GM19025 (cell line): Measurements from ENCODE around the gene ACKR2.

Experiments
- ATAC-seq: cut with Tn5 transposase; IDR thresholded peaks from one replicate; pipeline ENCODE4 v1.9.1; 2021; ENCODE audit warnings: mild to moderate bottlenecking, low read depth, moderate library complexity; ENCODE audit not compliant: unreplicated experiment

The ACKR2 gene, protein sequence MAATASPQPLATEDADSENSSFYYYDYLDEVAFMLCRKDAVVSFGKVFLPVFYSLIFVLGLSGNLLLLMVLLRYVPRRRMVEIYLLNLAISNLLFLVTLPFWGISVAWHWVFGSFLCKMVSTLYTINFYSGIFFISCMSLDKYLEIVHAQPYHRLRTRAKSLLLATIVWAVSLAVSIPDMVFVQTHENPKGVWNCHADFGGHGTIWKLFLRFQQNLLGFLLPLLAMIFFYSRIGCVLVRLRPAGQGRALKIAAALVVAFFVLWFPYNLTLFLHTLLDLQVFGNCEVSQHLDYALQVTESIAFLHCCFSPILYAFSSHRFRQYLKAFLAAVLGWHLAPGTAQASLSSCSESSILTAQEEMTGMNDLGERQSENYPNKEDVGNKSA

DNA sequence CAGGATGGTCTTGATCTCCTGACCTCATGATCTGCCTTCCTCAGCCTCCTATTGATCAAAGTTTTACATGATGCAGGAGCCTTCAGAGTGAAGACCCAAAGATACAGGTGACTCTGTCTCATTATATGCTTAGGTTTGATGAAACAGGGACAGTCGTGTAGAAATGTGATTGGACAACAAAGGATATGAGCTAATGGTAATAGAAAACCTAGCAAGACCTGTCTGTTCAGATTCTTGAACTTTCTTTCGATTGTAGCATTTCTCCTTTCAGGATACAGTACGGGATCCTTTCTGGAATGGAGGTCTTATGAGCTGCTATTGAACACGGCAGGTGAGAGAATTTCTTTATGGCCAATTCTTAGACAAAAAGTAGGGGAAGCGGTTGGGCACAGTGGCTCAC, at the start of gene ACKR2:
Gene ACKR2, plus strand, starts transcription at position 244 of the 400 bp plus-strand sequence. CDS start 55,058 bp downstream, outside the sequence.
- ATAC-seq, result no peak

DNA sequence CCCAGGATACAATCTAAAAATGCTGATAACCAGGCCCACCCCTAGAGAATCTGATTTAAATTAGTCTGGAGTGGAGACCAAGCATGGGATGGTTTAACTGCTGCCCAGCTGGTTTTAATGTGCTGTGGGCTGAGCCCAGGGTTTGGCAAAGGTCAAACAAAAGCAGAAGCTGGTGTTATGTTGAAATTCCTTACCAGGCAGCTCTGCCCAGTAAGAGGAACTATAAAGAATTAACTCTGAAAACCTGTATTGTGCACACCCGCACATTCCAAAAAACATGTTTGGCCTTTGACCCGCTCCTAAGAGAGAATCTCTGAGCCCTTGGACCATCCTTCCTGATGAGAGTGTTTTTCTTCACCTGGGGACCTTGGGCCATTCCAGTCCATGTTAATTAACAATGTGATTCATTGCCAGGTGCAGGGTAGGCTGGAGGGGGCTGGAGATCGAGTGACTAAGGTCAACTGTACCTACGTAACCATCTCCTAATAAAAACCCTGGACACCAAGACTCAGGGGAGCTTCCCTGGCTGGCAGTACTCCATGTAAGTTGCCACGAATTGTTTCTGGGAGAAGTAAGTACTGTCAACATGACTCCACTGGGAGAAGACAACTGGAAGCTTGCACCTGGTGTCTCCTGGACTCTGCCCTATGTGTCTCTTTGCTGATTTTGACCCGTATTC, 47.1 kb upstream of the ACKR2 start:
- ATAC-seq, result no peak

DNA sequence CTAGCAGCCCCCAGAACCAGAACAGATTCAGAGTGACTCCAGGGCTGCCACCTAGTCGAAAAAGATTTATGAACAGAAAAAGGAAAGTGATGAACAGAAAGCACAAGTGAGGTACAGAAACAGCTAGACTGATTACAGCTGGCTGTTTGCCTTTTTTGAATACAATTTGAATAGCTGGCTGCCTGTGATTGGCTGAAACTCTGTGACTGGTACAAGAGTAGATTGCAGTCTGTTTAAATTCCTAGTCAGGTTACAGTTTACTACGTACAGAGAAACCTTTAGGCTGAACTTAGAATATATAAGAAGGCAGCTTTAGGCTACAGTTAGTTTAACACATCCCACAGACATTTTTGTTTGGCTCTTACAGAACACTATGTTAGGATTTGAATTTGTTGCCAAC, 46.2 kb upstream of the ACKR2 start:
- no peak for ATAC-seq

GRCh38 chr3:42764115-42764514, 45.1 kb upstream of the ACKR2 start:
- no peak for ATAC-seq

DNA sequence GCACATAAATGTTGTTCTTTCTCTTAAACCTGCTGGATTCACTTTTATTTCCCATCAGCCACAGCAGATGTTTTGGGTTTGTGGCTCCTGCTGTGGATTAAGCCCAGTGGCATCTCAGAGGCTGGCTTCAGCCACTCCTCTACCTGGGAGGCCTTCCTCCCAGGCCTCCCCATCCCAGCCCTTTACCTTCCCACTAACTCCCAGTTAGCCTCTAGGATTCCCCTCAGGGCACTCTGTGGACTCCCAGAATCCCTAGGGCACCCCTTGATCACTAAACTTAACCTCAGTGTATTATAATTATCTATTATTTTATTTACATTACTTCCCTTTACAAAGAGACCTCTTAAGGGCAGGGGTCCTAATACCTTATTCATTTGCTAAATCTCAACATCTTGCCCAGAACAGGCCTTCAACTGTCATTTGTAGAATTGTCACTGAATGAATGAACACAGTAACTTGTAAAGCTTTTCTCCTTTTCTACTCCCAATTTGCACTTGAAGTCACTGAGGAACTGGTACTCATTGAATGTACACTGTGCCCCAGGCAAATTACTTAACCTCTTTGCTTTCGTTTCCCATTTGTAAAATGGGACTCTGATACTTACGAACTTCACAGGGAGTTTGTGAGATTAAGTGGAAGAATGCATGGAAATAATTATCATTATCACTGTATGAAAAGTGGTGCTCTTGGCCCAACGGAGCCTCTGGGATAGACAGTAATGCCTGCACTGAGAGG, 44.5 kb upstream of the ACKR2 start:
- no peak for ATAC-seq

GRCh38 chr3:42769477-42770131, 39.6 kb upstream of the ACKR2 start:
- ATAC-seq, result no peak

- no peak for ATAC-seq
Measured at GRCh38 chr3:42771271-42771670, 38.0 kb upstream of the ACKR2 start.

GRCh38 chr3:42772670-42773408, 36.4 kb upstream of the ACKR2 start, which contains the start of gene CCDC13:
CCDC13 (minus strand) TSS chr3:42773253; CDS start chr3:42758345, 14,908 bp downstream.
- peak; percentile 97 for ATAC-seq

GRCh38 chr3:42773409-42773751, 35.9 kb upstream of the ACKR2 start:
- no peak for ATAC-seq

DNA sequence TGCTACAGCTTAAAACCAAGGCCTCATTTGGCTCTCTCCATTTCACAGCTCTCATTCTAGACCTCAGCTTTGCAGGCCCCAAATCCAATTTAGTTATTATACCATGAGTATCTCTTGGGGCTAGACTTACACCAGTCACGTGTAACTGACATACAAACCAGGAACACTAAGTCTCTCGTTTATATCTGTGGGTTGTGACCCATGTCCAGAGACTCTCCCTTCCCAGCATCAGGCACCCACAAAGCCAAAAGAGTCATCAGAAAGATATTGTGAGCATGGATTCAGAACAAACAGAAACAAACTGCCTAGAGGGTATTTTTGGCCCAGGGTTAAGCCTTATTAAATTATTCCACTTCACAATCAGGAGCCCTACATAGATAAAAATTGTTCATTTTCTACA, 30.6 kb upstream of the ACKR2 start:
- no peak for ATAC-seq

DNA sequence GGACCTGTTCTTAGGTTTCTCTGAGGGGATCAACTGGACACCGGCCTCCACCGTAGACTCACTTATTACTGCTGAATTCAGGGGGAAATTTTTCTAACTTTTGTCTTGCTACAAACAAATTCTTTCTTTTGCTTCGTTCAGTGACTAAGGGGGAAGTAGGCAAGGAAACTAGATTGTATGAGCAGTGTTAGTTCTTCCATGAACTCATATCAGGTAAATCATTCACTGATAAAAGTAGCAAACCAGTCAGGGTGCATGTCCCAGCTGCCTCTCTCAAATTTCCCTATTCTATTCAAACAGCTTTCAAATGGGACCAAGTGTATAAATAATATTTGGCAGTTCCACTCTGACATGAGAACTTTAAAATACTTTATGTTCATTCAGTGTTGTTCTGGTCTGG, 28.8 kb upstream of the ACKR2 start:
- no peak for ATAC-seq

- ATAC-seq, result no peak
Measured at GRCh38 chr3:42780892-42781700, 28.1 kb upstream of the ACKR2 start.

GRCh38 chr3:42786212-42786611, 23.0 kb upstream of the ACKR2 start:
- ATAC-seq, result no peak

DNA sequence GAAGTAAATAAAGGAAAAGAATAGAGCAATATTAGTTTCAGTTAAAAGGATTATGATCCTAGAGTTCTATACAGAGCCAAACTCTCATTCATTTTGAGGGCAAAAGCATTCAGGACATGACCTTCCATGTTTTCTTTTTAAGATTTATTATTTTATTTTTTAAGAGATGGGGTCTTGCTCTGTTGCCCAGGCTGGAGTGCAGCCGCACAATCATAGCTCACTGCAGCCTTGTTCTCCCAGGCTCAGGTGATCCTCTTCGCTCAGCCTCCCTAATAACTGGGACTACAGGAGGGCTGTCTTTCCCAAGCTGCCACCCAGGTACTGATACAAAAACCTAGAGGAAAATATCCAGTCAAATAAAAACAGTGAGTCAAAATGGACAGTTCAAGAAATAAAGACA, 22.6 kb upstream of the ACKR2 start:
- ATAC-seq, result no peak

- ATAC-seq, result no peak
Measured at GRCh38 chr3:42790714-42791229, 18.5 kb upstream of the ACKR2 start.

DNA sequence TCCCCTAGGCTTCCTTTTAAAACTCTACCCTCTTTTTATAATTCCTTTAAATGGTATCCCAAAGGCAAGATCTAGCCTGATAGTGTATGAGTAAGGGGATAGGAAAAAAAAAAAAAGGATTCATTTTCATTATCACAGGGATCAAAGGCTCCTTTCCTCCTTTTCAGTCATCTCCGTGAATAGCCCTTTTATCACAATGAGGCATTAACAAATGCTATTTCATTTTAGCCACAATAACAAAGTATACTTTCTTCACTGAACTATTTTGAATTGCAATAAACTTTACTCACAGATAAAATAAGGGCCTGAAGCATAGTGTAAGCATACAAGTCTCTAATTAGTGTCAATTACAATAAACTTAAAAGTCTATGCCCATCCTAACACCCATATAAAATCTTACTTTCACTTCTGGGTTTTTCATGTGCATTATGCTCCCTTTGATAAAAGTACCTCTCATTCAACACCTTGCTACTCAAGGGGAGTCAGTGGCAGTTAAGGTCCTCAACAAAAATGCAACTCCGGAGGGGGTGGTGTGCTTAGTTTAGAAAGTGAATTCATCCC, 13.5 kb upstream of the ACKR2 start:
- no peak for ATAC-seq

DNA sequence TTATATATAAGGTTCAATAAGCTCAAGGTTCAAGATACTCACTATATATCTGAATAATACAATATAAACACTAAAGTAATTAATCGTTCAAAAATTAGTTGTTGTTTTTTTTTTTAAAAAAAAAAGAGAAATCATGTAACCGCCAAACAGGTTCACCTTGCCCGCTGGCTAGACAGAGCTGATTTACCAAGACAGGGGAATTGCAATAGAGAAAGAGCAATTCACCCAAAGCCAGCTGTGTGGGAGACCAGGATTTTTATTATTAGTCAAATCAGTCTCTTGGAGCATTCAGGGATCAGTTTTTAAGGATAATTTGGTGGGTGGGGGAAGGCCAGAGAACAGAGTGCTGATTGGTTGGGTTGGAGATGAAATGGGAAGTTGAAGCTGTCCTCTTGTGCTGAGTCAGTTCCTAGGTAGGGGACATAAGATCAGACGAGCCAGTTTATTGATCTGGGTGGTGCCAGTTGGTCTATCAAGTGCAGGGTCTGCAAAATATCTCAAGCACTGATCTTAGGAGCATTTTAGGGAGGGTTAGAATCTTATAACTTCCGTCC, 12.8 kb upstream of the ACKR2 start:
- ATAC-seq, result no peak

GRCh38 chr3:42799376-42799775, 9.9 kb upstream of the ACKR2 start:
- no peak for ATAC-seq

- no peak for ATAC-seq
Measured at GRCh38 chr3:42800251-42800650, 9.0 kb upstream of the ACKR2 start.
